Stimulated activated CD8-positive, alpha-beta memory T cell treated with anti-CD3 and anti-CD28 coated beads, Interleukin-12 subunit alpha, Interleukin-12 subunit beta, amount 100 ng/mL, for 1 hour (primary cell): ENCODE results near the gene ZFAND2A.
"Not testable (repeated sequence)": the region's sequence is repeated elsewhere in the genome, so short reads cannot be mapped to it uniquely, and the experiment has no call there.

Experiments
- DNase-seq: peaks from one replicate; pipeline ENCODE4 v3.0.0-alpha.2; 2020; ENCODE audit warnings: low read depth

Gene ZFAND2A

GRCh38 chr7:1175597-1175966 lies 15.6 kb upstream of the ZFAND2A start:
- DNase-seq: no peak

- no peak for DNase-seq
Measured at GRCh38 chr7:1174881-1175596, 15.0 kb upstream of the ZFAND2A start.

GRCh38 chr7:1174002-1174401 lies 14.0 kb upstream of the ZFAND2A start:
- DNase-seq: no peak

GRCh38 chr7:1172666-1173523 lies 12.9 kb upstream of the ZFAND2A start:
- DNase-seq: no peak

- not testable (repeated sequence) for DNase-seq
Measured at GRCh38 chr7:1171516-1171915, 11.5 kb upstream of the ZFAND2A start.

GRCh38 chr7:1170741-1171501 lies 10.9 kb upstream of the ZFAND2A start:
- no peak for DNase-seq

- peak; percentile 87 for DNase-seq
Measured at GRCh38 chr7:1169409-1170368, 9.7 kb upstream of the ZFAND2A start.

GRCh38 chr7:1168422-1168821 lies 8.4 kb upstream of the ZFAND2A start:
- no peak for DNase-seq

- no peak for DNase-seq
Measured at GRCh38 chr7:1164436-1164835, 4.4 kb upstream of the ZFAND2A start.

- DNase-seq: no peak
Measured at GRCh38 chr7:1163121-1163520, 3.1 kb upstream of the ZFAND2A start.

GRCh38 chr7:1160670-1161021 lies 650 bp upstream of the ZFAND2A start:
- DNase-seq: no peak

- not testable (repeated sequence) for DNase-seq
Measured at GRCh38 chr7:1159231-1159630, 765 bp downstream of the ZFAND2A start.

GRCh38 chr7:1158203-1159126 lies 1.5 kb downstream of the ZFAND2A start:
- no peak for DNase-seq

GRCh38 chr7:1156782-1157535 lies 3.0 kb downstream of the ZFAND2A start:
- DNase-seq: no peak

- not testable (repeated sequence) for DNase-seq
Measured at GRCh38 chr7:1155818-1156781, 3.9 kb downstream of the ZFAND2A start.

GRCh38 chr7:1154172-1154739 lies 5.7 kb downstream of the ZFAND2A start:
- no peak for DNase-seq

GRCh38 chr7:1152492-1152891 lies 7.5 kb downstream of the ZFAND2A start:
- DNase-seq: no peak
